H1 (cell line): ENCODE data around the gene CCL7. TPM values are rescaled to one million over a fixed set of nuclear protein-coding genes. Genes with fewer than 3 reads are reported as not detected.
A peak's percentile ranks its signal among the peaks of the same experiment; 100 is the strongest.

Source experiments
- CTCF ChIA-PET: fragments of 300-600 bp; sonication (Branson Sonifier 250); formaldehyde crosslinking; loops from one replicate; lab custom pipeline; 2021; ENCODE audit not compliant: partially characterized antibody; lab: Charles Lee
- POLR2A ChIA-PET: fragments of 300-600 bp; sonication (Branson Sonifier 250); formaldehyde crosslinking; loops from one replicate; lab custom pipeline; 2021; ENCODE audit warnings: inconsistent platforms; ENCODE audit not compliant: partially characterized antibody; lab: Charles Lee
- DNase-seq, 2 experiments: peaks; one replicate each; pipeline versions ENCODE4 v3.0.0 to v3.0.0-alpha.2; 2010 to 2022; ENCODE audit warnings: low spot score in 2 of 2, low read depth in 1 of 2, mixed read lengths in 1 of 2
- FAIRE-seq: peaks from 2 replicates; lab custom pipeline; 2011; peaks lifted over from hg19 to GRCh38; lab: Jason Lieb, UNC
- H2AFZ ChIP-seq: 2 replicates; pipeline ENCODE4 v1.8.1; 2012; ENCODE audit warnings: low read length, inconsistent platforms
- H2AK5ac ChIP-seq: 2 replicates; pipeline ENCODE4 v1.6.1; 2013; ENCODE audit warnings: low read depth, low read length
- H2BK120ac ChIP-seq: replicated peaks from 2 replicates; pipeline ENCODE3; 2013; ENCODE audit warnings: low read depth, low read length, inconsistent platforms
- H2BK12ac ChIP-seq: 2 replicates; pipeline ENCODE4 v1.6.1; 2013; ENCODE audit warnings: low read depth, low read length
- H2BK15ac ChIP-seq: 2 replicates; pipeline ENCODE4 v1.6.1; 2013; ENCODE audit warnings: low read length
- H2BK20ac ChIP-seq: 2 replicates; pipeline ENCODE4 v1.6.1; 2013; ENCODE audit warnings: low read length
- H2BK5ac ChIP-seq: 2 replicates; pipeline ENCODE4 v1.6.1; 2013; ENCODE audit warnings: low read depth, low read length
- H3K14ac ChIP-seq: 2 replicates; pipeline ENCODE4 v1.6.1; 2013; ENCODE audit warnings: inconsistent platforms; ENCODE audit not compliant: insufficient read length
- H3K18ac ChIP-seq: 2 replicates; pipeline ENCODE4 v1.6.1; 2013; ENCODE audit warnings: low read length; ENCODE audit errors: extremely low read depth
- H3K23ac ChIP-seq: 2 replicates; pipeline ENCODE4 v1.6.1; 2013; ENCODE audit warnings: inconsistent platforms; ENCODE audit not compliant: insufficient read length
- H3K23me2 ChIP-seq: 2 replicates; pipeline ENCODE4 v1.6.1; 2013; ENCODE audit warnings: low read depth, low read length
- H3K27ac ChIP-seq: 2 replicates; pipeline ENCODE4 v1.6.1; 2011; ENCODE audit warnings: low read depth, low read length, inconsistent platforms
- H3K27me3 ChIP-seq, 4 experiments: replicated peaks in 1 of 4; 1 replicate in 1 of 4; 2 replicates in 3 of 4; pipeline versions ENCODE4 v1.6.1 to v1.8.1; 2011 to 2013; ENCODE audit warnings: low read length in 3 of 4, mild to moderate bottlenecking in 3 of 4, inconsistent platforms in 2 of 4, mixed read lengths in 2 of 4, moderate library complexity in 1 of 4; ENCODE audit not compliant: control insufficient read depth in 3 of 4, insufficient read depth in 3 of 4; ENCODE audit errors: extremely low read depth in 1 of 4
- H3K36me3 ChIP-seq, 4 experiments: 2 replicates each; pipeline versions ENCODE4 v1.6.1 to v1.8.1; 2011 to 2013; ENCODE audit warnings: mild to moderate bottlenecking in 4 of 4, low read length in 3 of 4, moderate library complexity in 2 of 4, control low read depth in 1 of 4, inconsistent platforms in 1 of 4; ENCODE audit not compliant: insufficient read depth in 4 of 4, control insufficient read depth in 2 of 4
- H3K4ac ChIP-seq: replicated peaks from 2 replicates; pipeline ENCODE3; 2013; ENCODE audit warnings: low read length, low read depth, mixed read lengths, inconsistent platforms; ENCODE audit not compliant: insufficient read length
- H3K4me1 ChIP-seq, 4 experiments: replicated peaks in 1 of 4; 1 replicate in 1 of 4; 2 replicates in 3 of 4; pipeline versions ENCODE4 v1.6.1 to v1.8.1; 2011 to 2013; ENCODE audit warnings: low read length in 3 of 4, inconsistent platforms in 2 of 4, mixed read lengths in 1 of 4; ENCODE audit not compliant: insufficient read depth in 4 of 4, control insufficient read depth in 3 of 4
- H3K4me2 ChIP-seq, 2 experiments: 2 replicates each; pipeline versions ENCODE4 v1.6.1 to v1.8.1; 2011 to 2013; ENCODE audit warnings: low read depth in 2 of 2, low read length in 2 of 2, control low read depth in 1 of 2, inconsistent platforms in 1 of 2, mild to moderate bottlenecking in 1 of 2; ENCODE audit not compliant: insufficient read depth in 1 of 2
- H3K4me3 ChIP-seq, 4 experiments: fragments of 200-600, 300-600 bp in 1 of 4; sonication (generic), shearing (Covaris generic), sonication (Bioruptor Twin) in 1 of 4; 2 replicates each; pipeline versions ENCODE4 v1.5.1 to v1.8.1; 2011 to 2016; ENCODE audit warnings: low read length in 4 of 4, low read depth in 3 of 4, control low read depth in 2 of 4, inconsistent platforms in 2 of 4, mild to moderate bottlenecking in 2 of 4, mixed read lengths in 1 of 4, moderate library complexity in 1 of 4; ENCODE audit not compliant: insufficient read depth in 2 of 4; ENCODE audit errors: extremely low read depth in 1 of 4
- H3K56ac ChIP-seq: replicated peaks from 2 replicates; pipeline ENCODE3; 2013; ENCODE audit warnings: low read depth, mild to moderate bottlenecking, mixed read lengths, low read length, inconsistent platforms; ENCODE audit not compliant: insufficient read length
- H3K79me1 ChIP-seq: 2 replicates; pipeline ENCODE4 v1.6.1; 2013; ENCODE audit warnings: low read depth, low read length, control low read depth
- H3K79me2 ChIP-seq, 2 experiments: 2 replicates each; pipeline versions ENCODE4 v1.6.1 to v1.8.1; 2012 to 2013; ENCODE audit warnings: low read length in 2 of 2, mild to moderate bottlenecking in 2 of 2, inconsistent platforms in 1 of 2; ENCODE audit not compliant: insufficient read depth in 2 of 2, control insufficient read depth in 1 of 2
- H3K9ac ChIP-seq, 4 experiments: replicated peaks in 1 of 4; 1 replicate in 1 of 4; 2 replicates in 3 of 4; pipeline versions ENCODE4 v1.6.1 to v1.8.1; 2011 to 2013; ENCODE audit warnings: low read depth in 3 of 4, low read length in 3 of 4, control low read depth in 2 of 4, mild to moderate bottlenecking in 2 of 4, moderate library complexity in 2 of 4, inconsistent platforms in 1 of 4; ENCODE audit errors: extremely low read depth in 1 of 4
- H3K9me3 ChIP-seq, 2 experiments: 2 replicates each; pipeline versions ENCODE4 v1.6.1 to v1.8.1; 2012 to 2013; ENCODE audit warnings: mild to moderate bottlenecking in 2 of 2, moderate library complexity in 2 of 2, control low read depth in 1 of 2, inconsistent platforms in 1 of 2, low read depth in 1 of 2, low read length in 1 of 2, mixed read lengths in 1 of 2; ENCODE audit not compliant: insufficient read depth in 2 of 2
- H4K20me1 ChIP-seq, 2 experiments: replicated peaks in 1 of 2; 2 replicates each; pipeline versions ENCODE3 to v1.8.1; 2011 to 2013; ENCODE audit warnings: inconsistent platforms in 2 of 2, low read length in 2 of 2, mild to moderate bottlenecking in 1 of 2; ENCODE audit not compliant: insufficient read depth in 2 of 2, control insufficient read depth in 1 of 2
- H4K5ac ChIP-seq: 2 replicates; pipeline ENCODE4 v1.6.1; 2013; ENCODE audit warnings: low read length, low read depth, mixed read lengths, inconsistent platforms; ENCODE audit not compliant: insufficient read length
- H4K8ac ChIP-seq: 2 replicates; pipeline ENCODE4 v1.8.0; 2013; ENCODE audit warnings: mild to moderate bottlenecking, moderate library complexity, low read length, inconsistent platforms; ENCODE audit not compliant: insufficient read depth; ENCODE audit errors: extremely low read depth
- H4K91ac ChIP-seq: replicated peaks from 2 replicates; pipeline ENCODE3; 2013; ENCODE audit warnings: low read length, mixed read lengths, inconsistent platforms; ENCODE audit not compliant: insufficient read length
- ASH2L ChIP-seq: fragments of 200-600, 300-600 bp; sonication (generic); IDR thresholded peaks from one replicate; pipeline ENCODE4 v1.7.1; 2017; ENCODE audit warnings: low read length
- BACH1 ChIP-seq: IDR thresholded peaks from 2 replicates; pipeline ENCODE4 v1.6.1; 2012; ENCODE audit warnings: low read length, improper control_type of control experiment
- CREB1 ChIP-seq: IDR thresholded peaks from 2 replicates; pipeline ENCODE4 v1.6.1; 2012; ENCODE audit warnings: inconsistent platforms
- GTF2F1 ChIP-seq: IDR thresholded peaks from 2 replicates; pipeline ENCODE4 v1.6.1; 2012; ENCODE audit warnings: low read depth, low read length, improper control_type of control experiment, borderline replicate concordance
- HDAC2 ChIP-seq, 2 experiments: fragments of 300-600 bp in 1 of 2; sonication (generic) in 1 of 2; IDR thresholded peaks; 2 replicates each; pipeline ENCODE4 v1.6.1; 2011 to 2012; ENCODE audit warnings: low read depth in 2 of 2, low read length in 2 of 2, mild to moderate bottlenecking in 2 of 2, moderate library complexity in 2 of 2, borderline replicate concordance in 1 of 2, inconsistent platforms in 1 of 2
- HDAC6 ChIP-seq: IDR thresholded peaks from one replicate; pipeline ENCODE4 v1.7.1; 2012; ENCODE audit warnings: low read depth, mild to moderate bottlenecking, inconsistent platforms, low read length, moderate library complexity
- JUND ChIP-seq: IDR thresholded peaks from 2 replicates; pipeline ENCODE4 v1.6.1; 2011; ENCODE audit warnings: mild to moderate bottlenecking, improper control_type of control experiment, low read length
- KDM4A ChIP-seq: IDR thresholded peaks from one replicate; pipeline ENCODE4 v1.7.1; 2012; ENCODE audit warnings: low read depth, mild to moderate bottlenecking, moderate library complexity, low read length, inconsistent platforms; ENCODE audit not compliant: severe bottlenecking
- KDM5A ChIP-seq: fragments of 200-600 bp; IDR thresholded peaks from 2 replicates; pipeline ENCODE4 v1.7.1; 2012; ENCODE audit warnings: mild to moderate bottlenecking, low read length, inconsistent platforms, mixed read lengths
- WGBS, 2 experiments: shearing (Covaris generic) in 1 of 2; methylation state at CpG; one replicate each; pipeline versions ENCODE4 v1.1.6 to v1.1.7; 2013 to 2015; ENCODE audit warnings: low lambda C conversion rate in 2 of 2, mixed read lengths in 2 of 2, inconsistent platforms in 1 of 2, low coverage in 1 of 2, missing lambda C conversion rate in 1 of 2; ENCODE audit not compliant: insufficient replicate concordance in 2 of 2, insufficient coverage in 1 of 2, insufficient read length in 1 of 2; ENCODE audit errors: extremely low coverage in 1 of 2, missing lambda C conversion rate in 1 of 2; 5-methylcytosine and 5-hydroxymethylcytosine counted together
- polyA plus RNA-seq, 7 experiments: library from polyadenylated mRNA; depleted of rRNA in 3 of 7; stranded (reverse) in 5 of 7; unstranded in 2 of 7; fragments of >200 nt in 5 of 7; fragments of 200-250 nt in 2 of 7; gene quantifications; 1 replicate in 5 of 7; 2 replicates in 1 of 7; 4 replicates in 1 of 7; pipeline versions ENCODE4 v1.2.1 to v1.2.3, GENCODE V29; 2011 to 2013; ENCODE audit warnings: missing spikeins in 2 of 7, mixed read lengths in 2 of 7
- total RNA-seq: library from RNA; stranded (reverse); fragmentation: NEBNext Ultra II Directional; extraction: Animal tissue kit (Norgen Biotek cat#: 25700); gene quantifications from 2 replicates; pipeline ENCODE4 v1.2.1, GENCODE V29; 2021
- TF ChIP-seq, protein P1 (sequence below): IDR thresholded peaks from 2 replicates; pipeline ENCODE4 v1.6.1; 2011; ENCODE audit warnings: low read depth, mild to moderate bottlenecking, low read length; ENCODE audit not compliant: insufficient read depth
- TF ChIP-seq, protein P2 (sequence below), 3 experiments: IDR thresholded peaks; 1 replicate in 2 of 3; 2 replicates in 1 of 3; pipeline versions ENCODE4 v1.5.1 to v1.6.1; 2011; ENCODE audit warnings: low read length in 3 of 3, mild to moderate bottlenecking in 3 of 3, inconsistent platforms in 2 of 3, low read depth in 1 of 3, moderate library complexity in 1 of 3; ENCODE audit not compliant: insufficient read depth in 1 of 3; ENCODE audit errors: control extremely low read depth in 1 of 3

CCL7 gene
- total and polyA plus RNA-seq, 2 of the 8 experiments (the other 6 are each of a cell fraction or from before 2014, with no cell fraction given), result not detected

DNA sequence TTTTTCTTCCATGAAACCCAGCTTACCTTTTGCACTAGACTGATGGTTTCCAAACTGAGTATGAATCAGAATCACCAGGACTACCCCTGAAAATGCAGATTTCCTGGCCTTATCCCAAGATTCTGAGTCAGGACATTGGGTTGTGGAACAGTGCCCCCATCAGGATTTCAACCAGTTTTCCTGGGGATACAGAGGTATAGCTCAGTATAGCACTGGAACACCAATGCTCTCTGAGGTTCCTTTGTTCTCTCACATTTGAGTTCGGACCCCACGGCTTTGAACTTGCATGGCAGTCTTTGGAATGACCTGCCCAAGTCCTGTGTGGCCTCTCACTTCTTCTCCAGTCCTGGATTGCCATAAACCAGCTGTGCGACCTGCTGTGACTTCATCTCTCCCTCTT, 36.4 kb downstream of the CCL7 start:
- peak; percentile 84 for FAIRE-seq
- no peak overlapping the region for H3K4me3 ChIP-seq
- H3K79me2 ChIP-seq, result no peaks in the 10 kb centered on the region
- no peaks in the 10 kb centered on the region for H3K9me3 ChIP-seq
- H2BK20ac ChIP-seq, result no peak overlapping the region
- H4K5ac ChIP-seq, result no peak overlapping the region
- no peaks in the 10 kb centered on the region for H3K27me3 ChIP-seq
- no peaks in the 10 kb centered on the region for H3K23me2 ChIP-seq
- no peak overlapping the region for H2BK15ac ChIP-seq
- H4K8ac ChIP-seq, result no peak overlapping the region
- H3K23ac ChIP-seq, result no peak overlapping the region
- no peak overlapping the region for H3K4ac ChIP-seq
- peak overlapping the region; percentile 64 for H2AFZ ChIP-seq
- no peak overlapping the region for H3K18ac ChIP-seq
- no peak overlapping the region for H2BK5ac ChIP-seq
- no peaks in the 10 kb centered on the region for H3K4me1 ChIP-seq
- H2AK5ac ChIP-seq, result no peak overlapping the region
- no peak overlapping the region for H3K9ac ChIP-seq
- peak; percentile 19 to 51 for DNase-seq
- ChIA-PET POLR2A (no interaction called here), CTCF (interaction anchor here (0.7 to 13.3 kb wide), 32 partner anchors 11 to 141 kb away, joined by 3 to 210 read pairs (median 4); partner anchors contain the start of genes CCL1, CCL13 and CCL8)
- no peak overlapping the region for H3K27ac ChIP-seq
- H3K79me1 ChIP-seq, result no peaks in the 10 kb centered on the region
- H3K14ac ChIP-seq, result no peak overlapping the region
- WGBS, 2 experiments, result 71% methylated on average over 3 of the region's 3 CpGs; no CpG with 5 or more reads in 1 of the 2 experiments
- H3K56ac ChIP-seq, result no peak overlapping the region
- no peak overlapping the region for H3K4me2 ChIP-seq
- H2BK120ac ChIP-seq, result no peak overlapping the region
- no peak overlapping the region for H4K91ac ChIP-seq
- H2BK12ac ChIP-seq, result no peak overlapping the region
- no peaks in the 10 kb centered on the region for H3K36me3 ChIP-seq
- no peaks in the 10 kb centered on the region for H4K20me1 ChIP-seq
- TF ChIP-seq KDM4A (no peak), CREB1 (no peak), ASH2L (no peak), JUND (no peak), HDAC6 (no peak), HDAC2 (IDR thresholded peaks at IDR 0.05; ENCODE audit: borderline replicate concordance in 1 of 2, low read depth in 2 of 2, low read length in 2 of 2) (no peak), KDM5A (no peak), GTF2F1 (no peak), BACH1 (no peak)
- TF ChIP-seq, protein P1, sequence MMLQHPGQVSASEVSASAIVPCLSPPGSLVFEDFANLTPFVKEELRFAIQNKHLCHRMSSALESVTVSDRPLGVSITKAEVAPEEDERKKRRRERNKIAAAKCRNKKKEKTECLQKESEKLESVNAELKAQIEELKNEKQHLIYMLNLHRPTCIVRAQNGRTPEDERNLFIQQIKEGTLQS, result no peak
- TF ChIP-seq, protein P2, sequence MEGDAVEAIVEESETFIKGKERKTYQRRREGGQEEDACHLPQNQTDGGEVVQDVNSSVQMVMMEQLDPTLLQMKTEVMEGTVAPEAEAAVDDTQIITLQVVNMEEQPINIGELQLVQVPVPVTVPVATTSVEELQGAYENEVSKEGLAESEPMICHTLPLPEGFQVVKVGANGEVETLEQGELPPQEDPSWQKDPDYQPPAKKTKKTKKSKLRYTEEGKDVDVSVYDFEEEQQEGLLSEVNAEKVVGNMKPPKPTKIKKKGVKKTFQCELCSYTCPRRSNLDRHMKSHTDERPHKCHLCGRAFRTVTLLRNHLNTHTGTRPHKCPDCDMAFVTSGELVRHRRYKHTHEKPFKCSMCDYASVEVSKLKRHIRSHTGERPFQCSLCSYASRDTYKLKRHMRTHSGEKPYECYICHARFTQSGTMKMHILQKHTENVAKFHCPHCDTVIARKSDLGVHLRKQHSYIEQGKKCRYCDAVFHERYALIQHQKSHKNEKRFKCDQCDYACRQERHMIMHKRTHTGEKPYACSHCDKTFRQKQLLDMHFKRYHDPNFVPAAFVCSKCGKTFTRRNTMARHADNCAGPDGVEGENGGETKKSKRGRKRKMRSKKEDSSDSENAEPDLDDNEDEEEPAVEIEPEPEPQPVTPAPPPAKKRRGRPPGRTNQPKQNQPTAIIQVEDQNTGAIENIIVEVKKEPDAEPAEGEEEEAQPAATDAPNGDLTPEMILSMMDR (IDR thresholded peaks at IDR 0.05; ENCODE audit: control extremely low read depth in 1 of 3, insufficient read depth in 1 of 3, low read depth in 1 of 3, low read length in 3 of 3), result peak in 2 of 3 experiments; percentile 79 to 91; a peak in 3 of 4 replicates
